Embryonic facial prominence (tissue), 1 donor: ENCODE results near the gene MPZ.
"Not testable (repeated sequence)": the region's sequence is repeated elsewhere in the genome, so short reads cannot be mapped to it uniquely, and the experiment has no call there.

Experiments used
- DNase-seq: peaks from one replicate; pipeline ENCODE4 v3.0.0-alpha.2; 2016; ENCODE audit errors: extremely low spot score

The MPZ gene

DNA sequence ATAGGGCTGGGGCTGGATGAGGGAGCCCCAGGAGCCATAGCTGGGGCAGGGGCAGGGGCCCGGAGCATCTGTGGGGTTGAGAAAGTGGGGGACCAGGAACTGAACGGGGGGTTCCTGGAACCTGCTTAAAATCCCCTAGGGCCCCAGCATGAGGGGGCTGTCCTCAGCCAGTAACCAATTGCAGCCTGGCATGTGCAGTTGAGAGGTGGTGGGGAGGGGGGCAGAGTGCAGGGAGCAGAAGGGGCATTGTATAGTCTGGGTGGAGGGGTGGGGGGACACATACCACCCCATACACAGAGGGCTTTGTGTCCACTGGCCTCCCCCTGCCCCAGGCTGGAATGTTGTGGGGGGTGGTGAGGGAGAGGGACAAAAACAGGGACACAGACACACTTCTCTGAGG, at the start of gene MPZ:
Gene MPZ (minus strand): TSS at position 101 of the 400 bp plus-strand sequence. CDS start 63 bp downstream, at position 38.
- no peak for DNase-seq

DNA sequence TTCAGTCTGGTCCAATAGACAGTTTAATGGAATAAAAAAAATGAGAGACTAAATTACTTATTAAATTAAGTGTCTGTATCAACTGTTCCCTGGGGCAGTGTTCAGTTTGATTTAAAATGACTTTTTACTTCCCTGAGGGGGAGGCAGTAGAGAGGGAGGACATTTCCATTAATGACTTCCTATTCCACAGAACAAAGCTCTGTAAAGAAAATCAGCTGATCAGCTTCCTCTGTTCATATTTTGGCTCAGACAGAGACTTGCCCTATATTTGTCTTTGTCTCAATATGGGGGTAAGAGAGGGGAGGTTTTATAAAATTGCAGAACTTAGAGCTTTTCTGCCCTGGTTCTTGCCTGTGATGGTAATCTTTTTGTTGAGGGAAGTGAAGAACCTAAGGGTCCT, 49.5 kb upstream of the MPZ start:
- no peak for DNase-seq

DNA sequence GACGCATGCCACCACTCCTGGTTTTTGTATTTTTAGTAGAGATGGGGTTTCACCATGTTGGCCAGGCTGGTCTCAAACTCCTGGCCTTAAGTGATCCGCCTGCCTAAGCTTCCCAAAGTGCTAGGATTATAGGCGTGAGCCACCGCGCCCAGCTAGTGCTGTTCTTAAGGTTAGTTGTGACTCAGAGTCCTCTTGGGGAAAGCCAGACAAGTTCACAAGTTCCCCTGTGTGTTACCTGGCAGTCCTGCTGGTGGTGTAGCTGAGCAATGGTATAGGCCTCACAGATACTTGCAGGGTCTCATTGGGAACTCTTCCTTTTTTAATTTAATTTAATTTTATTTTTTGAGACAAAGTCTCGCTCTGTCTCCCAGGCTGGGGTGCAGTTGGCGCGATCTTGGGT, 47.3 kb upstream of the MPZ start:
- no peak for DNase-seq

GRCh38 chr1:161351482-161351881, 41.7 kb upstream of the MPZ start:
- no peak for DNase-seq

- no peak for DNase-seq
These were observed 40.9 kb upstream of the MPZ start for GRCh38 chr1:161350671-161351070.

DNA sequence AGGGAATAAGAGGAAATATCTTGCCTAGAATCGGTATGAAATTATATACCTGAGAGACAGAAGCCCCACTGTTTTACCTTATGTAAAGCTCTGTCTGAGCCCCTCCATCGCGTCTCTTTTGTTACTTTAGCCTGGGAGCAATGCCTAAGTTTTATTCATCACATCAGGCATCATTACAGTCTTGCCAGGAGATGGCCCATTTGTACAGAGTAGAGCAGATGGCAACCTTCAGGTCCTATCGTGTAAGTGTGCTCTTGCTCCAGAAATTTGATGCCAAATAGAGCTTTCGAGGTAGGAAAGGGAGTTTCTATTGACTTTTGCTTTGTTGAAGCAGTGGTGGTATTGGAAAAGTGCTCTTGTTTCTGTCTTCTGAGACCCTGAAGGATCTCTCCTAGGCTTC, 33.1 kb upstream of the MPZ start:
- DNase-seq, result no peak

- no peak for DNase-seq
These were observed 32.4 kb upstream of the MPZ start for GRCh38 chr1:161342177-161342576.

- DNase-seq, result no peak
These were observed 26.0 kb upstream of the MPZ start for GRCh38 chr1:161335796-161336195.

GRCh38 chr1:161333166-161333565, 23.4 kb upstream of the MPZ start:
- DNase-seq, result no peak

DNA sequence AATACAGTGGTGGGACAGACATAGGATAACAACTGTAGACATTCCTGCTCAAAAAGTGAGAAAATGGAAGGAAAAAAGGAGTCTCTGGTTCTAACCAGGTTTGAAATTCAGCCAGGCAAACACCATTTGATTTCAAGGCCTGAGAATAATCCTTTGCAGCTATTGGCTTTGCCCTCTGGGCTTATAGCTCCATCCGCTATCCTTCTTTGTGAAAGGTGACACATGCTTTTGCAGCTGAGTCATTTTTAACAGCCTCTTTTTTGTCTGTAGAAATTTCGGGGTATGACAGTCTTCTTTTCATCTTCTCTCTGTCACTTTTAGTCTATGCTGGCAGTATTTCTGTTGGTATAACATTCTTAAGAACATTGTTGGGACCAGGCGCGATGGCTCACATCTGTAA, 20.6 kb upstream of the MPZ start:
- DNase-seq, result no peak

DNA sequence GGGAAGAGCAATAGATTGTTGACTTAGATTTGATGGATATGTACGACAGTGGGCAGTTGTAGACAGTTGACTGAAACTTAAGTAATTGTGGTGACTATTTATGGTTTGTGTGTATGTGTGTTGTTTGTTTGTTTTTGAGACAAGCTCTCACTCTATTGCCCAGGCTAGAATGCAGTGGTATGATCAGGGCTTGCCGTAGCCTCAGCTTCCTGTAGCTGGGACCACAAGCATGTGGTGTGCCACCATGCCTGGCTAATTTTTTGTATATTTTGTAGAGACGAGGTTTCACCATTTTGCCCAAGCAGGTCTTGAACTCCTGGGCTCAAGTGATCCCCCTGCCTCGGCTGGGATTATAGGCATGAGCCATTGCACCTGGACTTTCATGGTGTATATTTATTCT, 14.3 kb upstream of the MPZ start:
- no peak for DNase-seq

DNA sequence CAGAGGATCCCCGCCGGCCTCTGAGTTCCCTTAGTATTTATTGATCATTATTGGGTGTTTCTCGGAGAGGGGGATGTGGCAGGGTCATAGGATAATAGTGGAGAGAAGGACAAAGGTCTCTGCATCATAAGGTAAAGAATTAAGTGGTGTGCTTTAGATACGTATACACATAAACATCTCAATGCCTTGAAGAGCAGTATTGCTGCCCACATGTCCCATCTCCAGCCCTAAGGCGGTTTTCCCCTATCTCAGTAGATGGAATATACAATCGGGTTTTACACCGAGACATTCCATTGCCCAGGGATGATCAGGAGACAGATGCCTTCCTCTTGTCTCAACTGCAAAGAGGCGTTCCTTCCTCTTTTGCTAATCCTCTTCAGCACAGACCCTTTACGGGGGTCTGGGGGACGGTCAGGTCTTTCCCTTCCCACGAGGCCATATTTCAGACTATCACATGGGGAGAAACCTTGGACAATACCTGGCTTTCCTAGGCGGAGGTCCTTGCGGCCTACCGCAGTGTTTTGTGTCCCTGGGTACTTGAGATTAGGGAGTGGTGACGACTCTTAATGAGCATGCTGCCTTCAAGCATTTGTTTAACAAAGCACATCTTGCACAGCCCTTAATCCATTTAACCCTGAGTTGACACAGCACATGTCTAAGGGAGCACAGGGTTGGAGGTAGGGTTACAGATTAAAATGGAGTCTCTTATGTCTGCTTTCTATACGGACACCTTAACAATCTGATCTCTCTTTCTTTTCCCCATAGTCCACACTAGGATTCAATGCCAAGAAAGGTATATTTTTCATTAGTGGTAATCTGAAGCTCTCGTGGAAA, 6.3 kb upstream of the MPZ start:
- DNase-seq, result not testable (repeated sequence)

GRCh38 chr1:161314201-161314981, 4.6 kb upstream of the MPZ start, which contains the start of gene SDHC:
TSS of gene SDHC (plus strand) at chr1:161314381. CDS start at chr1:161314406, 25 bp downstream.
- DNase-seq, result peak; percentile 79

GRCh38 chr1:161313554-161314200, 3.9 kb upstream of the MPZ start:
- DNase-seq, result no peak

DNA sequence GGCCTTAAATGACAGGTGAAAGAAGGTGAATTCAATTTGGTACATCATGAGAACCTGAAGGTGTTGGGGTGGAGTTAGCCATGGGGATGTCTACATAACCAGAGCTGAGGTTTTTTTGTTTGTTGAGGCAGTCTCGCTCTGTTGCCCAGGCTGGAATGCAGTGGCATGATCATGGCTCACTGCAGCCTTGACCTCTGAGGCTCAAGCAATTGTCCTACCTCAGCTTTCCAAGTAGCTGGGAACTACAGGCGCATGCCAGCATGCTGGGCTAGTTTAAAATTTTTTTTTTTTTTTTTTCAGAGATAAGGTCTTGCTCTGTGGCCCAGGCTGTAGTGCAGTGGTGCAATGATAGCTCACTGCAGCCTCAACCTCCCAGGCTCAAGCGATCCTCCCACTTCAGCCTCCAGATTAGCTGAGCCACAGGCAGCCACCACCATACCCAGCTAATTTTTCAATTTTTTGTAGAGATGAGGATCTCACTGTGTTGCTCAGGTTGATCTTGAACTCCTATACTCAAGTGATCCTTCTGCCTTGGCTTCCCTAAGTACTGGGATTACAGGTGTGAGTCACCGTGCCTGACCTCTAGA, 1.9 kb upstream of the MPZ start:
- DNase-seq, result no peak

GRCh38 chr1:161307892-161308638, 1.7 kb downstream of the MPZ start:
- DNase-seq, result no peak

DNA sequence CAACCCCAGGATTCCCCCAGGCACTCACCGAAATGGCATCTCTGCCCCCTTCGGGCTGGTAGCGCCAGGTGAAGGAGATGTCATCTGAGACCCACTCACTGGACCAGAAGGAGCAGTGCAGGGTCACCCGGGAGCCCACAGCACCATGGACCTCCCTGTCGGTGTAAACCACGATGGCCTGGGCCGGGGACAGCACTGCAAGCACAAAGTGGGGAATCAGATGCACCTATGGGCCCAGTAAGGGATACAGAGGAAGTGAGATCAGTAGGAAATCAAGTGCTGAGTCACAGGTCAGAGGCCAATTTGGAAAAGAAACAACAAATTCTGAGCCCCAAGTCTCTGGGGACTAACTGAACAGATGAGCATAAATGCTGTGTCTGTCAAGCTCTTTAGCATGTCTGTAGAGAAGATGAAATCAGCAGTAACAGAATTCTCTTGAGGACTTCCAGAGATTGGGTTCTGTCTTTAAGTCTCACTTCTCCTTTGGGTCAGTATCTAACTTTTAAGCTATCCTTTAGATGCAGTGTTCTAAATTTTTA, 2.5 kb downstream of the MPZ start:
- no peak for DNase-seq

- DNase-seq, result no peak
These were observed 3.8 kb downstream of the MPZ start for GRCh38 chr1:161305867-161306519.

GRCh38 chr1:161304927-161305866, 4.6 kb downstream of the MPZ start:
- no peak for DNase-seq
